Measurements from ENCODE around the gene EPDR1.
"Not testable (repeated sequence)": the region's sequence is repeated elsewhere in the genome, so short reads cannot be mapped to it uniquely, and the experiment has no call there.

The EPDR1 gene

DNA sequence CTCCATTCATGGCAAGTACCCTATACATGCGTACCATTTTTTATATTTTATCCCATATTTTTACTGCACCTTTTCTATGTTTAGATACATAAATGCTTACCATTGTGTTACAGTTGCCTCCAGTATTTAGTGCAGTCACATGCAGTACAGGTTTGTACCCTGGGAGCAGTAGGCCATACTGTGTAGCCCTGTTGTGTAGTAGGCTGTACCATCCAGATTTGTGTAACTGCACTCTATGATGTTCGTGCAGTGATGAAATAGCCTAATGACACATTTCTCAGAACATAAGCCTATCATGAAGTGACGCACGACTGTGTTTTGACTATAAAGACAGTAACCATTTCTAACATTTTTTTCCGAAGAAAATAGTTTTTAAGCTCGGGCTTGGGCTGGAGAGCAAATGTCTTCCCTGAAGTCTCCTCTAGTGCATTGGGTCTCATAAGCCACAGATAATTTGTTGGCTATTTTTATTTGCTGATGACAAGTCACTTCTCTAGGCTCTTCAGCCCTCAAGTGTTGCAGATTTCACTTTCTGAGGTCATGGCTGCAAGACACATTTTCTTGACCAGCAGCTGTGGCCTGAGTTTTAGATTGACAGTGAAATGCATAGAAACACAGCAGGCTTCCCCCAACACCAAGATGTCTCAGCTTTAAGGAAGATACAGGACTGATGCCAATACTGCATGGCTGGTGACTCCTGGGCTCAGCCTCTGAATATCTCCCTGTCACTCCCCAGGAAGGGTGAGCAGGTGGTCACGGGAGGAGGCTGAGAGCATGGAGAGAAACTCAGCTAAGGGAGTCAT lies 26.9 kb downstream of the EPDR1 start:
- Histone ChIP-seq H3K9me3 (ENCODE audit: control insufficient read depth in 5 of 5, low read length in 5 of 5) (no peaks in the 10 kb centered on the region), H3K4me3 (ENCODE audit: low read depth in 1 of 5, low read length in 5 of 5) (no peak overlapping the region), H3K9ac (ENCODE audit: low read length in 5 of 5) (no peak overlapping the region), H3K27ac (ENCODE audit: low read depth, low read length) (no peak overlapping the region), H3K27me3 (ENCODE audit: control insufficient read depth in 5 of 5, insufficient read depth in 4 of 5, low read length in 5 of 5) (no peaks in the 10 kb centered on the region), H3K4me1 (ENCODE audit: control insufficient read depth in 5 of 5, insufficient read depth in 5 of 5, low read length in 5 of 5) (peaks cover 12 to 34% (median 23%) of the 10 kb centered on the region in 5 donors), H3K36me3 (ENCODE audit: control insufficient read depth in 5 of 5, insufficient read depth in 5 of 5, low read length in 5 of 5) (peaks cover 3 to 32% (median 26%) of the 10 kb centered on the region in 5 donors)

DNA sequence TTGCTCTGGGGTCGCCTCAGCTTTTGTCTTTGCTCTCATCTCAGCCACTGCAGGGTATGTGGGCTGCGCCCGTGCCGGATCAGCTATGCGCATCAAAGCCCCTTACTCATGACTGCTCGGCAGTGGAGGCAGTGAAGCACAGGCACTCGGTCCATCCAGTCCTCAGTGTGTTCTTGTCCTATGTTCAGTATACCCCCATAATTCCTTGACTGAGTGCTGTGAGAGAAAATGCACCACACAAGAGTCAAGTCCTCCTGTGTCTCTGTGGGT lies 27.4 kb downstream of the EPDR1 start:
- Histone ChIP-seq H3K4me3 (ENCODE audit: low read depth in 1 of 5, low read length in 5 of 5) (no peak overlapping the region), H3K9ac (ENCODE audit: low read length in 5 of 5) (no peak overlapping the region), H3K9me3 (ENCODE audit: control insufficient read depth in 5 of 5, low read length in 5 of 5) (no peaks in the 10 kb centered on the region), H3K36me3 (ENCODE audit: control insufficient read depth in 5 of 5, insufficient read depth in 5 of 5, low read length in 5 of 5) (peaks cover 3 to 32% (median 28%) of the 10 kb centered on the region in 5 donors), H3K27ac (ENCODE audit: low read depth, low read length) (no peak overlapping the region), H3K27me3 (ENCODE audit: control insufficient read depth in 5 of 5, insufficient read depth in 4 of 5, low read length in 5 of 5) (no peaks in the 10 kb centered on the region), H3K4me1 (ENCODE audit: control insufficient read depth in 5 of 5, insufficient read depth in 5 of 5, low read length in 5 of 5) (peaks cover 10 to 29% (median 18%) of the 10 kb centered on the region in 5 donors)

DNA sequence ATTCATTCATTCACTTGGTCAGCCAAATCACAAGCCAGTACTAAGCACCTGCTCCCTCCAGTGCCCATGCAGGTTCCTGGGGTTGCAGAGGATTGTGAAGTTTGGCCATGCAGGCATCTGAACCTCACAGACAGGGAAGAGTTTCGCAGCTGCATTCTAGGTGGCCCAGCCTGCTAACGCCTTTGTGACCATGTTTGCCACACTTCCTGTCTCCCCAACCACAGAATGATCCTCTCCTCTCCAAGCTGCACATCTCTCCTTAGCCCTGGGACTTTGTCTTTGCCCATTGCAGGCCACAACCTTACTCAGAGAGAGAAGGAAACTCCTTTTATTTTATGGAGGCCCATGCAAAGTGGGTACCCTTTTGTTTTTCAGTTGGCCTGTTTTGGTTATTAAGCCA lies 31.8 kb downstream of the EPDR1 start:
- Histone ChIP-seq H3K4me1 (ENCODE audit: control insufficient read depth in 5 of 5, insufficient read depth in 5 of 5, low read length in 5 of 5) (peaks cover 0 to 7% (median 0%) of the 10 kb centered on the region in 5 donors), H3K36me3 (ENCODE audit: control insufficient read depth in 5 of 5, insufficient read depth in 5 of 5, low read length in 5 of 5) (peaks cover 3 to 32% (median 28%) of the 10 kb centered on the region in 5 donors), H3K27ac (ENCODE audit: low read depth, low read length) (no peak overlapping the region), H3K4me3 (ENCODE audit: low read depth in 1 of 5, low read length in 5 of 5) (no peak overlapping the region), H3K27me3 (ENCODE audit: control insufficient read depth in 5 of 5, insufficient read depth in 4 of 5, low read length in 5 of 5) (no peaks in the 10 kb centered on the region), H3K9me3 (ENCODE audit: control insufficient read depth in 5 of 5, low read length in 5 of 5) (no peaks in the 10 kb centered on the region), H3K9ac (ENCODE audit: low read length in 5 of 5) (no peak overlapping the region)

DNA sequence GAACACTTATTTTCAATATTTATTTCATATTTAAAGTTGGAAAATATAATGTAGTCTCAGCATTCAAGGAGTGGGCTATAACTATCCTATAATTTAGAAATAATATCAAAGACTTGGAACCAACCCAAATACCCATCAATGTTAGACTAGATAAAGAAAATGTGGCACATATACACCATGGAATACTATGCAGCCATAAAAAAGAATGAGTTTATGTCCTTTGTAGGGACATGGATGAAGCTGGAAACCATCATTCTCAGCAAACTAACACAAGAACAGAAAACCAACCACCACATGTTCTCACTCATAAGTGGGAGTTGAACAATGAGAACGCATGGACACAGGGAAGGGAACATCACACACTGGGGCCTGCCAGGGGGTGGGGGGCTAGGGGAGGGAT lies 33.8 kb downstream of the EPDR1 start:
- H3K4me1 ChIP-seq (ENCODE audit: control insufficient read depth in 5 of 5, insufficient read depth in 5 of 5, low read length in 5 of 5); H3K9ac ChIP-seq (ENCODE audit: low read length in 5 of 5); H3K4me3 ChIP-seq (ENCODE audit: low read depth in 1 of 5, low read length in 5 of 5); H3K27ac ChIP-seq (ENCODE audit: low read depth, low read length); H3K27me3 ChIP-seq (ENCODE audit: control insufficient read depth in 5 of 5, insufficient read depth in 4 of 5, low read length in 5 of 5); H3K9me3 ChIP-seq (ENCODE audit: control insufficient read depth in 5 of 5, low read length in 5 of 5): not testable (repeated sequence)
- H3K36me3 ChIP-seq (ENCODE audit: control insufficient read depth in 5 of 5, insufficient read depth in 5 of 5, low read length in 5 of 5): peaks cover 3 to 25% (median 19%) of the 10 kb centered on the region in 5 donors

DNA sequence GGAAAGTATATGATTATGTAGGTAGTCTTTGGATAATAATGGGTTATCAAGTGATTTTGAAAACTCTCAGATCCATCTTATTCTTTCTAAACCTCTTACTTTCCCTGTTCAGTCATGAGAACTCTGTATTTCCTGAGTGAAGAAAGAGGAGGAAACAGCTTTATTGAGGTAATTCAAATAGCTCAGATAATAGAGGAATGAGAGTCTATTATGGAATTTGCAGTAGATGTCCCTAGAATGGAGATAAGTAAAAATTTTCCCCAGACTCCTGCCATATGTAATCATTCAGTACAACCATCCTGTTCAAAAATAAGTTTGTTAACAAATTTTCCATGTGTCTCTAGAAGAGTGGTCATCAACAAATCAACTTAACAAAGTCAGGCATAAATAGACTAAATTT lies 36.4 kb downstream of the EPDR1 start:
- Histone ChIP-seq H3K4me1 (ENCODE audit: control insufficient read depth in 5 of 5, insufficient read depth in 5 of 5, low read length in 5 of 5) (peaks cover 0 to 8% (median 0%) of the 10 kb centered on the region in 5 donors), H3K27ac (ENCODE audit: low read depth, low read length) (no peak overlapping the region), H3K4me3 (ENCODE audit: low read depth in 1 of 5, low read length in 5 of 5) (no peak overlapping the region), H3K36me3 (ENCODE audit: control insufficient read depth in 5 of 5, insufficient read depth in 5 of 5, low read length in 5 of 5) (peaks cover 0 to 11% (median 6%) of the 10 kb centered on the region in 5 donors), H3K27me3 (ENCODE audit: control insufficient read depth in 5 of 5, insufficient read depth in 4 of 5, low read length in 5 of 5) (no peaks in the 10 kb centered on the region), H3K9me3 (ENCODE audit: control insufficient read depth in 5 of 5, low read length in 5 of 5) (no peaks in the 10 kb centered on the region), H3K9ac (ENCODE audit: low read length in 5 of 5) (no peak overlapping the region)

DNA sequence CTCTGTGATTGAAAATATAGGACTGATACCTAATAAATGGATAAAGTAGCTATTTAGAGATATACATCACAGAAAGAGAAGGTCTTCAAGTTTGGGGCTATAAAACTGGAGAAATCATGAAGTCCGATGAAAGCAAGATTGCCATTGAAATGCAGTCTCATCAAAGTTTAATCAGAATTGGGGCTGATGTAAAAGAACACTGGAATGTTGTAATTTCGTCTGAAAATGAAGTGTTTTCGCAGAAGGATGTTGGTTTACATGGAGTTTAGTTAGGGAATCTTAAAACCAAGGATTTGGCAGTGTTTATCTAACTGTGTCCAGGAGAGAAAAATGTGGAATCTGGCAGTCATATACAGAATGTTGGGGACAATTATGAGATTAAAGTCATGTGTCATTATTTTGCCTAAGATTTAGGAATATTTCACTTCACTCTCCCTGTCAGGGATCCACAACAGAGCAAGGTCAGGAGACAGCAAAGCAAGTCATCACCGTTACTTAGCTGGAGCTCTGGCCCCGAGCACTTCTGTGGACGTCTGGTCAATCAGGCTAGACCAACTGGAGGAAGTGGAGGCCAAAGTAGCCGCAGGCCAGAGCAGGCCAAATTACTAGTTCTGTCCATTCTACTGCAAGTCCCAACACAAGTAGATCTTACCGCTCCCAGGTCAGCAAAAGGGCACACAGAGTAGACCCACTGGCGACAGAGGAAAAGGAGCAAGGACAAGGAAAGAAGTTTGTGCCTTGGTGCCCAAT lies 37.0 kb downstream of the EPDR1 start:
- H3K27ac ChIP-seq (ENCODE audit: low read depth, low read length): no peak overlapping the region
- no peak overlapping the region for H3K4me3 ChIP-seq (ENCODE audit: low read depth in 1 of 5, low read length in 5 of 5)
- peaks cover 0 to 4% (median under 1%) of the 10 kb centered on the region in 5 donors for H3K36me3 ChIP-seq (ENCODE audit: control insufficient read depth in 5 of 5, insufficient read depth in 5 of 5, low read length in 5 of 5)
- H3K9me3 ChIP-seq (ENCODE audit: control insufficient read depth in 5 of 5, low read length in 5 of 5): no peaks in the 10 kb centered on the region
- H3K4me1 ChIP-seq (ENCODE audit: control insufficient read depth in 5 of 5, insufficient read depth in 5 of 5, low read length in 5 of 5): peaks cover 0 to 8% (median 0%) of the 10 kb centered on the region in 5 donors
- H3K27me3 ChIP-seq (ENCODE audit: control insufficient read depth in 5 of 5, insufficient read depth in 4 of 5, low read length in 5 of 5): no peaks in the 10 kb centered on the region
- no peak overlapping the region for H3K9ac ChIP-seq (ENCODE audit: low read length in 5 of 5)

DNA sequence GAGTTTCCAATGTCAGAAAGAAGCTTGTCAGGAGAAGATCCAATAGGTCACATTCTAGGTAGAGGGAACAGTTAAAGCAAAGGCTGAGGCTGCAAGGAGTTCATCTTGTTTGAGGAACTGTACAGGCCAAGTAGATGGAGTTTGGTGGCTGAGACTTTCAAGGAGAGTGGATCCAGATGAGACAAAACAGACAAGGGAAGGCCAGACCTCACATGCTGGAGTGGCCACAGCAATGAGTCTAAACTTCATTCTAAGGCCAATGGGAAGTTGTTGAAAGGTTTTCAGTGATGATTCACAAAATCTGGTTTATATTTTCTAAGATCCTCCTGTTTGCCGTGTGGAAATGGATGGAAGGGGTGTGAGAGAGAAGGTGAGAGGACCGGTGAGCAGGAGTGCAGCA lies 40.0 kb downstream of the EPDR1 start:
- Histone ChIP-seq H3K4me3 (ENCODE audit: low read depth in 1 of 5, low read length in 5 of 5) (no peak overlapping the region), H3K9ac (ENCODE audit: low read length in 5 of 5) (no peak overlapping the region), H3K4me1 (ENCODE audit: control insufficient read depth in 5 of 5, insufficient read depth in 5 of 5, low read length in 5 of 5) (peaks cover 0 to 4% (median 0%) of the 10 kb centered on the region in 5 donors), H3K36me3 (ENCODE audit: control insufficient read depth in 5 of 5, insufficient read depth in 5 of 5, low read length in 5 of 5) (no peaks in the 10 kb centered on the region), H3K9me3 (ENCODE audit: control insufficient read depth in 5 of 5, low read length in 5 of 5) (no peaks in the 10 kb centered on the region), H3K27me3 (ENCODE audit: control insufficient read depth in 5 of 5, insufficient read depth in 4 of 5, low read length in 5 of 5) (no peaks in the 10 kb centered on the region), H3K27ac (ENCODE audit: low read depth, low read length) (no peak overlapping the region)

DNA sequence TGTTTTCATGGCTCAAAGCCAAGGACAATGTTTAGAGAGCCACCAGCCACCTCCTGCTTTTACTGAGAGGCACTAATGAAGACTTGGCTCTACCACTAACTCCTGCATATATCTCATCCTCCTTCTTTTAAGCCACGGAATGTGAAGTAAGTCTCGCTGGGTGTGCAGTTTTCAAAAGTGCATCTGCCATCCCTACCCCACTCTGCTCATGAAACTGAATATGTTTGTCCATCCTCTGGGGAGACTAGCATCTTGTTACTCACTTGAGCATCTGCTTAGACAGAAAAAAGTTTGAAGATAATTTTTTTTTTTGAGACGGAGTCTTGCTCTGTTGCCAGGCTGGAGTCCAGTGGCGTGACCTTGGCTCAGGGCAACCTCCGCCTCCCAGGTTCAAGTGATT lies 40.8 kb downstream of the EPDR1 start:
- no peaks in the 10 kb centered on the region for H3K27me3 ChIP-seq (ENCODE audit: control insufficient read depth in 5 of 5, insufficient read depth in 4 of 5, low read length in 5 of 5)
- H3K9ac ChIP-seq (ENCODE audit: low read length in 5 of 5): no peak overlapping the region
- peaks cover 0 to 4% (median 0%) of the 10 kb centered on the region in 5 donors for H3K4me1 ChIP-seq (ENCODE audit: control insufficient read depth in 5 of 5, insufficient read depth in 5 of 5, low read length in 5 of 5)
- H3K27ac ChIP-seq (ENCODE audit: low read depth, low read length): no peak overlapping the region
- H3K36me3 ChIP-seq (ENCODE audit: control insufficient read depth in 5 of 5, insufficient read depth in 5 of 5, low read length in 5 of 5): no peaks in the 10 kb centered on the region
- H3K4me3 ChIP-seq (ENCODE audit: low read depth in 1 of 5, low read length in 5 of 5): no peak overlapping the region
- H3K9me3 ChIP-seq (ENCODE audit: control insufficient read depth in 5 of 5, low read length in 5 of 5): no peaks in the 10 kb centered on the region

DNA sequence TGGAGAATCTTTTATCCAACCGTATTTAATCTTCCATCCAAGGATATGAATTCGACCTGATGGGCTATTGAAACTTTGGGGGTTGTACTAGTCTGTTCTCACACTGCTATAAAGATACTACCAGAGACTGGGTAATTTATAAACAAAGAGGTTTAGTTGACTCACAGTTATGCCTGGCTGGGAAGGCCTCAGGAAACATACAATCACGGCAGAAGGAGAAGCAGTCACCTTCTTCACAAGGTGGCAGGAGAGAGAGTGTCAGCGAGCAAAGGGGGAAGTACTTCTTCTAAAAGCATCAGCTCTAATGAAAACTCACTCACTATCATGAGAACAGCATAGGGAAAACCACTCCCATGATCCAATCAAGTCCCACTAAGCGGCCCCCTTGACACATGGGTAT lies 43.8 kb downstream of the EPDR1 start:
- no peaks in the 10 kb centered on the region for H3K9me3 ChIP-seq (ENCODE audit: control insufficient read depth in 5 of 5, low read length in 5 of 5)
- no peaks in the 10 kb centered on the region for H3K4me1 ChIP-seq (ENCODE audit: control insufficient read depth in 5 of 5, insufficient read depth in 5 of 5, low read length in 5 of 5)
- H3K9ac ChIP-seq (ENCODE audit: low read length in 5 of 5): no peak overlapping the region
- H3K27ac ChIP-seq (ENCODE audit: low read depth, low read length): no peak overlapping the region
- H3K36me3 ChIP-seq (ENCODE audit: control insufficient read depth in 5 of 5, insufficient read depth in 5 of 5, low read length in 5 of 5): no peaks in the 10 kb centered on the region
- no peak overlapping the region for H3K4me3 ChIP-seq (ENCODE audit: low read depth in 1 of 5, low read length in 5 of 5)
- no peaks in the 10 kb centered on the region for H3K27me3 ChIP-seq (ENCODE audit: control insufficient read depth in 5 of 5, insufficient read depth in 4 of 5, low read length in 5 of 5)

DNA sequence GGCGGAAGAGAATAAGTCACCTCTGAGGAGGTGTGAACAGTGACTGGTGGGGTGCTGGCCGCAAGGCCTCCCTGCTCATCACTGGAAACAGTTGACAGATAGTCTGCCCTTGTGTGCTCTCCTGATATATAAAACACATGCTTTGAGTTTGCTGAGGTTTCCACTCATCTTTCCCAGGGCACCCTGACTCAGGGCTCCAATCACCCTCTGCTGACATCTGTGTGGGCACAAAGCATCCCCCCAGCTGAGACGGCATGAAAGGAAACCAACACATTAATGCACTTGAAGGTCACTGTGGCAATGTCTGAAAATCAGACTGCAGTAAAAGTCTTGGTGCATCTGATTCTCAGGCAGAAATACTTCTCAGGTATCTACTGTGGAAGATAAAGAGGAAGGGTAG lies 49.8 kb downstream of the EPDR1 start:
- Histone ChIP-seq H3K36me3 (ENCODE audit: control insufficient read depth in 5 of 5, insufficient read depth in 5 of 5, low read length in 5 of 5) (no peaks in the 10 kb centered on the region), H3K9ac (ENCODE audit: low read length in 5 of 5) (no peak overlapping the region), H3K4me1 (ENCODE audit: control insufficient read depth in 5 of 5, insufficient read depth in 5 of 5, low read length in 5 of 5) (no peaks in the 10 kb centered on the region), H3K27ac (ENCODE audit: low read depth, low read length) (no peak overlapping the region), H3K9me3 (ENCODE audit: control insufficient read depth in 5 of 5, low read length in 5 of 5) (no peaks in the 10 kb centered on the region), H3K4me3 (ENCODE audit: low read depth in 1 of 5, low read length in 5 of 5) (no peak overlapping the region), H3K27me3 (ENCODE audit: control insufficient read depth in 5 of 5, insufficient read depth in 4 of 5, low read length in 5 of 5) (no peaks in the 10 kb centered on the region)
